Stimulated activated CD8-positive, alpha-beta memory T cell treated with anti-CD3 and anti-CD28 coated beads, Interleukin-15, amount 100 ng/mL, for 1 hour (primary cell): ENCODE data around the gene APRT.
"Not testable (repeated sequence)": the region's sequence is repeated elsewhere in the genome, so short reads cannot be mapped to it uniquely, and the experiment has no call there.

Experiments used
- DNase-seq: peaks from one replicate; pipeline ENCODE4 v3.0.0-alpha.2; 2020; ENCODE audit warnings: low read depth

Gene APRT

DNA sequence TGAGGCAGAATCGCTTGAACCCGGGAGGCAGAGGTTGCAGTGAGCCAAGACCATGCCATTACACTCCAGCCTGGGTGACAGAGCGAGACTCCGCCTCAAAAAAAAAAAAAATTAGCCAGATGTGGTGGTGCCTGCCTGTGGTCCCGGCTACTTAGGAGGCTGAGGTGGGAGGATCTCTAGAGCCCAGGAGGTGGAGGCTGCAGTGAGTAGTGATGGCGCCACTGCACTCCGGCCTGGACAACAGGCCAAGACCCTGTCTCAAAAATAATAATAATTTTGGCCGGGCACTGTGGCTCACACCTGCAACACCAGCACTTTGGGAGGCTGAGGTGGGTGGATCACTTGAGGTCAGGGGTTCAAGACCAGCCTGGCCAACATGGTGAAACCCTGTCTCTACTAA lies 23.0 kb downstream of the APRT start:
- not testable (repeated sequence) for DNase-seq

DNA sequence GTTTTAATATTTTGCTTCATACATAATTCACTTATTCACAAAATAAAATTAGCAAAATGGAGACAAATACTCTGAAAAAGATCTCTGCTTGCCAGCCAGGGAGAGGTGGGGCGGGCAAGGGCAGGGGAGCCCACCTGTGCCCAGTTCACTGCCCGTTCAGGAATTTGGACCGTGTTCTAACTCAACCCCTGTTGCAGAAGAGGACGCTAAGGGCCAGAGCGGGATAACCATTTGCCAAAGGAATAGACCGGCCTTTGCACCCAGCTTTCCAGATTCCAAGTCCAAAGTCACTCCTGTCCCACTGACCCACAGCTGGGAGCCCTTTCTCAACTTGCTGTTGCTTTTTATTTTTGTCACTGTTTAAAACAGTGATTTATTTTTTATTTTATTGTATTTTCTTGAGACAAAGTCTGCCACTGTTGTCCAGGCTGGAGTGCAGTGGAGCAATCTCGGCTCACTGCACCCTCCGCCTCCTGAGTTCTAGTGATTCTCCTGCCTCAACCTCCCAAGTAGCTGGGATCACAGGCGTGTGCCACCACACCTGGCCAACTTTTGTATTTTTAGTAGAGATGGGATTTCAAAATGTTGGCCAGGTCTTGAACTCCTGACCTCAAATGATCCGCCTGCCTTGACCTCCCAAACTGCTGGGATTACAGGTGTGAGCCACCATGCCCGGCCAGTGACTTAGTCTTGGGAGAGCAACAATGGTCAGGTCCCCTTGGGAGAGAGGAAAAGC lies 24.0 kb downstream of the APRT start:
- no peak for DNase-seq

DNA sequence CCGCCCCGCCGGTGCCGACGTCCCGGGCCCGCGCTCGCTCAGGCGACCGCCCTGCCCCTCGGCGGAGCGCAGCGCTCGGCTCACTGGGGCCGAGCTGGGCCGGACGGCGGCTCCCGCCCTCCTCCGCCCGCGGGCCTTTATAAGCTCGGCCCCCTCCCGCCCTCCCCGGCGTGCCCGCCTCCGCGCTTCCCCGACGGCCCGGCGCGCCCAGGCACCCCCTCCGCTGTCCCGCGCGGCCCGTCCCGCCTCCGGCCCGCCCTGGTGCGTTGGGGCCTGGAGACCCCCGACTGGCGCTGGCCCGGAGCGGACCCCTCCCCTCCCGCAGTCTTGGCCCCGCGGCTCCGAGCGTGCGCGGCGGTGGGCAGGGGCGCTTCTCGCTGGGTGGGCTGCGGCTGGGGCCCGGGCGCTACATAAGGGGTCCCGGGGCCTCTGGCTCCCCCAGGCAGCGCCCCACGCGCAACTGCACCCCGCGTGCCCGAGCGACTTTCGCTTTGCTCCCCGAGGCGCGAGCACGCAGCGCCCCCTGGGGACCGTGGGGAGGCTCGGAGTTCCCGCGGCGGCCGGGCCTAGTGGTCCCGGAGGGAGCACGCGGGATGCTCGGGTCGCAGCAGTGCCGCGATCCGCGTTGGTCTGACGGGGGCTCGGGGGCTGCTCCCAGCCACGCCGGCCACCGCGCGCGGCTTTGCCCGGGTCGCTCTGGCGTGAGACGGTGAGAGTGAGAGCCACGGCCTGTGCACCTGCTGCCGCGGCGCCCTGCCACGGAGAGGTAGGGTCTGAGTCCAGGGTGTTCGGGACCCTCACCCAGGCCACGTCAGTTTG lies 26.4 kb downstream of the APRT start, which contains the start of gene PIEZO1:
PIEZO1 (minus strand) TSS at position 115 of the 819 bp plus-strand sequence. CDS start 256 bp downstream, outside the sequence.
- DNase-seq = peak; percentile 80

DNA sequence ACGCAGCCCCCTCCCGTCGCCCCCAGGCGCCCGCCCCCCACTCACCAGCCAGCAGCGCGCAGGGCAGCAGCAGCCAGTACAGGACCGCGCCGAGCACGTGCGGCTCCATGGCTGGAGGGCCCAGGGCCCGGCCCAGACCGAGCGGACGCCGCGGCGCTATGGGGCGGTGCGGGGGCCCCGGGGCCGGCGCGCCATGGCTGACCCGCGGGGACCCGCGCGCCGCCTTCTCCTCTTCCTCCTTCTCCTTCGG lies 26.9 kb downstream of the APRT start:
- DNase-seq = no peak

DNA sequence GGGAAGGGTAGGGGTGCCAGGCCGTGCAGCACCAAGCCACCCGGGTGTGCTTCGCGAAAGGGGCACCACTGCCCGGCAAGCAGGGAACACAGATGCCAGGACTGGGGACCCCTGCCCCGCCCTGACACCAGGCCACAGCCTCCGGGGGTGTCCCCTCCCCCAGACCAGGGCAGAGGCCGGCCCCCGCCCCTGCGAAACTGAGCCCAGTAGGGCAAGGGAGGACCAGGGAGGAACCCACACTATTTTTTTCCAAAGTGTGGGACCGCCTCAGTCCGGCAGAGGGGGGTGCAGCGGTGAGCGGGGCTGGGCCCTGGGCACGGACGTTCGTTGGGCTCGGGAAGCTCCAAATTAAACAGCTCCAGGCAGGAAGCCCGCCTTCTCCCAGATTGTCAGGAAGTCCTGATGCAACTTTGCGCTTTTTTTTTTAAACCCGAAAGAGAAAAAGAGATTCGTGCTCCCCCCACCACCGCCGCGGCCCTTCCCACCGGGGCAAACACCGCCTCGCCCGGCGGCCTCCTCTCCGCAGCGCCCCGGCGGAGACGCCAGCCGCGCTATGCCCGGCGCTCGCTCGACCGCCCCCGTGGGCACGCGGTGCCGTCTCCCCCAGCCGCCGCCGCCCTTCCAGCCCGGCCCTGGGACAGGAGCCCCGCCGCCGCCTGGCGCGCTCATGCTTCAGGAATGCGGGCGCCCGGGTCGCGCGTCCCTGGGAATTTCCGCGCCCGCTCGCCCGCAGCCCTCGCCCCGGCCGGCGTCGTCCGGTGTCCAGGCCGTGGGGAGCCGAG lies 27.5 kb downstream of the APRT start:
- DNase-seq = no peak

DNA sequence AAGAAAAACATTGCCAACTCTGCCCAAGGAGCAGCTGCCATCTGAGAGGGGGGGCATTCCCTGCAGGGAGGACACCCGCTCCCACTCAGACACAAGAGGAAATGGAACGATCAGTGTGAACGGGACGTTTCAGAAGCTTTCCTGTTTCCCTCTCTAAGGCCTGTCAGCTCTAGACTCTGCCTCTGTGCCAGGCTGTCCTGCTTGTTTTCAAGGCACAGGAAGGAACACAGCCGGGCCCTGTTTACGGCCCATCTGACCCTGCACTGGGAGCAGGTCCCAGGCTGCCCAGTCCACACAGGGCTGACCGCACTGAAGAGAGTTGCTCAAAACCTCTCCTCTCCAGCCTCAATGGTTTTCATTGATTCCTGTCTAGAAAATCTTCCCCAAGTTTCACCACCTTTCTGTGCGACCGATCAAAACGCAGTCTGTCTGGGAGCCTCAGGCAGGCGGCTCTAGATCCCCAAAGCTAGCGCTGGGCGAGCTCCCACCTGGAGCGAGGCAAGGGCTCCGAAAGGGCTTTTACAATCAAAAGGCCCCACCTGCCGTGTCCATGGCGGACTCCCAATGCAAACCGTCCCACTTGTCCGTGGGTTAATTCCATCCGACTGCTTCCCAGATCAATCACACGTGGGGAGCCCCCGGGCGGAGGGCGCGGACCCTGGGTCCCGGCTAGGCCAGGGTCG lies 28.2 kb downstream of the APRT start:
- no peak for DNase-seq

DNA sequence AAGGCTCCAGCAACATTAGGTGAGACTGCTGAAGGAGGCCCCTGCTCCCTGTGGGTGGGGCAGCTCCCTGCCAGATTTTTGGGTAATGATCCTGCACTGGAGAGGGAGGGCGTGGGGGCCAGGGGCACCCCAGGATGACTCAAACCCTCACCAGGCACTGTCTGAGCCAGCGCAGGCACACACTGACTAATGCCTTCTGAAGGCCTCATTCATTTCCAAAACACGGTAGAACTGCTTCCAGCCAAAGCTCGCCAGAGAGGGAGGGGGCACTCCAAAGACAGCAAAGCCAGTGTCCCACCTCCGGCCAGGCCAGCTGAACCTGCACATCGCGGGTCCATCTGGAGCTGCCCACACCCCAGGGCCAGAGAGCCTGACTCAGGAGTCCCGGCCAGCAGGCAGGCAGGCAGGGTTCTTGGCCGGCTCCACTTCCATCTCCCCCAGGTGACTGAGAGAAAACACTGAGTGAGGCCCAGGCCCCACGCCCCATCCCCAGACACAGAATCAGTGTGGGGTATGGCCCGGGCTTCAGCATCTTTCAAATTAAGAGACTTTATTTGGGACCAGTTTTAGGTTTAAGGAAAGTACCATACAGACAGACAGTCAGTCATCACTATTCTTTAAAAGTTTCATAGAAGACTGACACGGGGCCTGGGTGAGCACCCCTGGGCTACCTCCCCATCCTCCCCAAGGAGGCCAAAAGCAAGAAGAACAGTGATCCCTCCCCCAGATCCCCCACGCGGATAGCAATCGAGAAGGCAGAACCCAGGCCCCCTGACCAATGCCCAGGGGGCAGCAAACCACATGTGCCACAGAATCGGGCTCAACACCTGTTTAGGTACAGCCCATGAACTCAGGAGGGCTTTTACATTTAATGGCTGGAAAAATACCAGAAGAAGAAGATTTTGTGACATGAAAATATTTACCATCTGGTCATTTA lies 29.0 kb downstream of the APRT start:
- DNase-seq = no peak

DNA sequence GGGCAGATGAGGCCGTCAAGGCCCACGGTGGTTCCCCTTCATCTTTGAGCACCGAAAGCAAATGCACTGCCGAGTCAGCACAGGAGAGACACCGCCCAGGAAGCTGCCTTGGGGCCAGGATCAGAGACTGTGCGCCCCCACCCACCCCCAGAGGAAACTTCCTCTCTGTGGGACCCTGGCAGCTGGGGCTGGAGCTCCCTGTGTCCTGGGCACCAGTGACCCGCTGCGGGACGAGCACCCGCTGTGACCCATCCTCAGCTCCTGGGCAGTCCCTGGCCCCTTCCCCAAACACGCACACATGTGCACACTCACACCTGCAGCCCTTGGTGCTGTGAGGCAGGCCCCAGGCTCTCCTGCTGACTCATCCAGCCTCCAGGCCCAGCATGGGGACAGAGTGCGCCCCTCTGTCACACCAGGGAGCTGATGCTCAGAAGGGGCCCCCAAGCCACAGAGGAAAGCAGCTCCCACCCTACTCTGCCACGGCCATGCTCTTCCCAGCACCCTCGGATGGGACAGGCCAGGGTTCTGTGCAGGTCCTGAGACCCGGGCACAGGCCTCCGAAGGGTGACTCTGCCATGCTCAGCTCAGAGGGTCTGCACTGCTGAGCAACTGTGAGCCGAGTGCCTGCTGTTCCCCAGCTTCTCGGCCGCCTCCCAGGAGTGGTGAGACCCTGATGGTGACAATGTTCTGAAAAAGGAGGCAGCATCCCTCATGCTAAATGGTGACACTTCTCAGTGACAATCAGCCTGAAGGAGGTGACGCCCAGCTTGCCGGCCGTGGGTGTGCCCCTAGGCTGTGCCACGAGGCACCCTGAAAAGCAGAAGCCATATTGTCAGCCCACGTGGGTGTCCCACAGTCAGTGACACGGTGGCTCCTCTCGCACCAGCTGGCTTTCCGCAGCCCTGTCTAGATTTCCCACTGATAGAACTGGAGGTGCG lies 30.3 kb downstream of the APRT start:
- no peak for DNase-seq

DNA sequence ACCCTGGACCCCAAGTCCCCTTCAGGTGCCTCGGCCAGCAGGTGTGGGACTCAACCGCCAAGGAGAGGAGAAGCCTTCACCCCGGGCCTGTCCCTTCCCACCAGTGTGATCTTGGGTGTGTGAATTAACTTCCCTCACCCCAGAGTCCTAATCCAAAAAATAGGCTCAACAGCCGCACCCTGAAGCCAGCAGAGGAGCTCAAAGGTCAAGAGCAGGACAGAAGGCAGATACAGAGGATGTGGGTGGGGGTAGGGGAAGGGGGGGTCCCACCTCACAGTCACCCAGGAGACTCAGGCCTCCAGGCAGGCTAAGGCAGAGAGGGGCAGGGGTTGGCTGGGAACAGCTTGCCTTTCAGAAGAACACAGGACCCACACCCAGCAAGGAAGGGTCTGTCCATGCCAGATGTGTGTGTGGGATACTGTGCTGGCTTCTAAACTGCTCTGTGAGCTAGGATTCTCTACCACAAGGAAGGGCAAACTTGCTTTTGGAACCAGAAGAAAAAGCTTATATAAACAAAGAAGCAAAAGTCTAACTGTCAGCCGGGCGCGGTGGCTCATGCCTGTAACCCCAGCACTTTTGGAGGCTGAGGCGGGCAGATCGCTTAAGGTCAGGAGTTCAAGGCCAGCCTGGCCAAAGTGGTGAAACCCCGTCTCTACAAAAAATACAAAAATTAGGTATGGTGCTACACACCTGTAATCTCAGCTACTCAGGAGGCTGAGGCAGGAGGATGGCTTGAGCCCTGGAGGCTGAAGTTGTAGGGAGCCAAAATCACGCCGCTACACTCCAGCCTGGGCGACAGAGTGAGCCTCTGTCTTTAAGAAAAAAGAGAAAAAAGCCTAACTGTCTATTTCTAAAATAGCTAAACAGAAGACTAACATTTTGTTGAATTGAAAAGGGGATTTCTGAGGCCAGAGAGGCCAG lies 31.3 kb downstream of the APRT start:
- no peak for DNase-seq

DNA sequence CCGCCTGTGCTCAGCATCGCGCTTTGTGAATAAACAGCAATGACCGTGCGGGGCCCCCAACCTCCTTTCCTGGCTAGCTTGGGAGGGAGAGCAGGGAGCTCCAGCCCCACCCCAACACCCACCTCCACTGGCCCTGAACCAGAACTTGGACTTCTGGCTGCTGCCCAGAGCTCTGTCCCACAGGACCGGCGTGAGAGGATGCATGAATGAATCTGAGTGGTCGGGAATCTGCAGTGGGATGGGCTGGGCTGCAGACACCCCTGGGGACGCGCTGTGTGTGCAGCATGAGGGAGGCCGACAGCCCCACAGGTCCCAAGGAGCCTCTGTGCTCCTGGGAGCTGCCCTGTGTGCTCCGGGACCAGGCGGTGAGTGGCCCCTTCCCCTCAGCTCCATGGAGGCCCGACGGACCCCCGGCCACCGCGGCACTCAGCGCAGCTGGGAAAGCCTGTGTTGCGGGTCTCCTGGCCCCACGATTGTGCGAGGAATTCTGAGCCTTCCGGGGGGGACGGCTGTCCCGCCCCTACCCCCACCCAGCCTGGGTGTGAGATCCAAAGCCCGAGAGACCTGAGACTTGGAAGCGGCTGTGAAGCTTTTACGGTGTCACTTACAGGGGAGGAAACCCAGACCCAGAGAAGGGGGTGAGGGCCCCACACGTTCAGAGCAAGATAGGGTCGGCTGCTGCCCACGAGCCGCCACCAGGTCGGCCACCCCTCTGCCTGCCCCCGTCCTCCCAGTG lies 32.2 kb downstream of the APRT start:
- no peak for DNase-seq

DNA sequence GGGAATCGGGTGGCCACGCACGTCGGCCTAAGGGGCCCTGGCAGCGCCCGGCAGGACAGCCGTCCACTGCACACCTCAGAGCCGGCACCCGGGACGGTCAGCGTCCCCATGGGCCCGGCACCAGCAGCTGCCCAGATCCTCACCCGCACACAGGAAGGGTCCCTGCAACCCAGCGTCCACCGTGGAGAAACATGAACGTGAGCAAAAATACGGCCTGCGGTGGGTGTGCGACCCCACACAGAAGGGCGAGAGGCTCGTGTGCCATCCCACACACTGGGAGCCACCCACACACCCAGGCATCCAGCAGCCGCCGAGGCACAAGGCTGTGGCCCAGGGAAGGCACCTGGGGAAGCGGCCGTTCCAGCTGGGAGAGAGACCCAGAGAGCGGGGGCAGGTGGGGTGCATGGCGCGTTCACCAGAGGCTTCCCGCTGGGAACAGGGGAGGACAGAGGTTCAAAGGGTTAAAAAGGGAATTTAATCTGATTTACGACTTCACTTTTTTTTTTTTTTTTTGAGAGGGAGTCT lies 33.1 kb downstream of the APRT start:
- DNase-seq = no peak

DNA sequence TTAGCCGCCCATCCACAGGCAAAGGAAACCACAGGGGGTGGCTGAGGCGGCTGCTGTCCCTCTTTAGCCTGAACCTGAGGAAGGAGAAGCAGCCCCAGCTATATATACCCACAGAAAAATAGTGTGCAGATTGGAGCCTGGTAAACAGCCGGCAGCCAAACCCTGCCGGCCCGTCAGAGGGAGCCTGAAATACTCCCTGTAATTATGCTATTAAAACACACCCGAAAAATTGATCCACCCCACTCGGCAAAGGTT lies 33.5 kb downstream of the APRT start:
- DNase-seq = no peak

DNA sequence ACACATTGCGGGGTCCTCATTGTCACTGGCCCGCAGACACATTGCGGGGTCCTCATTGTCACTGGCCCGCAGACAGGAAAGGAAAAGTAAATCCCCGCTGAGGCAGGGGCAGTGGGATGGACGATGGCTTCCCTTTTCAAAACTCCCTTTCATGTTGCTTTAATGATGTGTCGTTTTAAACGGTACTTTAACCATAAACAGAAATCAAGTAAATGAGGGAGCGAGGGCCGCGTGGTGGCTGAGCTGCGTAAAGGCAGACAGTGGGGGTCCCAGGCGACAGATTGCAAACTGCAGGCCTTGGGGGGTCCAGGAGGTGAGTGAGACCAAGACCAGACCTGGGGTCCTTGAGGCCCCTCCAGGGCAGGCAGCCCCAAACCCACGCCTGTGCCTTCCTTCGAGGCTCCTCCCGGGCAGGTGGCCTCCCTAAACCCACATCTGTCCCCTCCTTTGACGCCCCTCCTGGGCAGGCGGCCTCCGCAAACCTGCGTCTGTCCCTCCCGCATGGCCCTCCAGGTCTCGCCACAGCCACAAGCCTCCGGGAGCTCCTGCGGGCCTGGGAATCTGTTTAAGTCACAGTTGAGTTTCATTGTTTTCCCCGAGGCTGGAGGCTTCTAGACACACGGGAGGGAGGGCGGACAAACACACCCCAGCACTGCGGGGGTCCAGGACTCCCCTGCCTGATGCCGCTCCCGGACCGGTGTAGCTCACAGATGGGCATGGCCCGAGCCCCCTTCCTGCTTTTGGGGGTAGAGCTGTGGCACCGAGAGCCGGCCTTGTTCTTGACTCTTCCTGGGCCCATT lies 34.1 kb downstream of the APRT start:
- DNase-seq = no peak

DNA sequence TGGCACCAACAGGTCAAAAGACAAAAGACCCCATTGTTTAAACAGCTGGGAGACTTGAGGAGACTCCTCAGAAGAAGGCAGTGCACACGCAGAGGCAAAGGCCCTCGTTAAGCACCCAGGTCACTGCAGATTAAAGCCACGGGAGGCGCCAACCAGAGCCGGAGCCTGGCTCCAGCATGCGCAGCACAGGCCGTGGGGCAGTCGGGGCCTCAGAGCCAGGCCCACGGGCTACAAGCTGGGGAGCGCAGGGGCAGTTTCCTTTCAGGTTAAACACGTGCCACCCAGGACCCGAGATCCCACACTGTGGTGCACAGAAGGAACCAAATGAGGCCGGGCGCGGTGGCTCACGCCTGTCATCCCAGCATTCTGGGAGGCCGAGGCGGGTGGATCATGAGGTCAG lies 35.9 kb downstream of the APRT start:
- DNase-seq = no peak

DNA sequence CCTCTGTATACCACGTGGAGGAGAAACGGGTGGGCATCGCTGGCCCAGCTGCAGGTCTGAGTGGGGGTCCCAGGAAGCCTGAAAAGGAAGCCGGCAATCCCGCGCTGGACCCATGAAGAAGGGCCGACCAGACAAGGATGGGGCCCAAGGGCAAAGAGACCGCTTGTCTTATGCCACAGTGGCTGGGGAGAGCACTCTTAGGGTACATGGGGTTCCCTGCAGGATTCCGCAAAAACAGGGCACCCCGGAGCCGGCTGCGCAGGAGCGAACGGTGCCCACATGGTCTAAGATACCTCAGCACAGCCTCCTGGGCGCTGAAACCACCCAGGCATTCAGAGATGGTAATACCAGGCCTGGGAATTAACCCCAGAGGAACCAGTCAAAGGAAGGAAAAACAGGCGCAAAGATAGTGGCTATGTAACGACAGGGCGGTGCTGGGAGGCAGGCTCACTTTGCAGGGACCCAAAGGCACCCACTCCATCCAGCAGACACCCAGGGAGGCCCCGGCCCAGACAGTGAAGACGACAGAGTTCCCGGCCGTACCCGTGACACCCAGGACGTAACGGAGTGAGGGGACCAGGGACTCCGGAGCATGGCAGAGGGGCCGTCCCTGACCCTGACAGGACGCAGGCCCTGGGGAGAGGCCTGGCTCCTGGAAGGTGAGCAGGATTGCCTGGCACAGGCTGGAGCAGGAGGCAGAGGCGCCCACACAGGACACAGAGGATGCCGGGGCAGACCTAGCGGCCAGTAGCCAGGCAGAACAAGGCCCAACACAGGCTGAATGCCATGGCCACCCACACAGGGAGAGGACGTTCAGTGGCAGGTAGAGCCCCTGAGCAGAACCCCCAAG lies 37.0 kb downstream of the APRT start:
- no peak for DNase-seq

DNA sequence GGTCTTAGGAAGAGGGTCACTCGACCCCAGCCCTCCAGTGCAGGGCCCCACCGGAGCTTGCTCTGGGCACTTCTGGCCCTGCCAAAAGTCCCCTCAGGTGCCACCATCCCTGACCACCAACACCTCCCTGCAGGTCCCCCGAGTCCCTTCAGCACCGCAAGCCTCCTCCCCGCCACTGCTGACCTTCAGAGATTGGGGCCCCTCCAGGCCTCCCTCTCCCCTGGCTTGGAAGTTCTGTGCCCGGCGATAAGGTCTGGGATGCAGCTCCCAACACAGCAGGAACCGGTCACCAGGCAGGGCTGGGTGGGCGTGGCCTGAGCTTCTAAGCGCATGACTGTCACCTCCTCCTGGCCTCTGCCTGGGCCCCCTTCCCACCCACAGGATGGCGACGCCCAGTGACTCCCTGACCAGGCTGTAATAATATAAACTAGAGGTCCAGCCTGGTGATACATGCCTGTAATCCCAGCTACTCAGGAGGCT lies 37.9 kb downstream of the APRT start:
- DNase-seq = no peak
